GM18870 (cell line): ENCODE results near the gene MRPL51.
A peak's percentile ranks its signal among the peaks of the same experiment; 100 is the strongest.
"Not testable (repeated sequence)": the region's sequence is repeated elsewhere in the genome, so short reads cannot be mapped to it uniquely, and the experiment has no call there.

Source experiments
- ATAC-seq: cut with Tn5 transposase; IDR thresholded peaks from one replicate; pipeline ENCODE4 v1.9.1; 2021; ENCODE audit warnings: moderate library complexity; ENCODE audit not compliant: unreplicated experiment

Gene MRPL51

GRCh38 chr12:6489449-6489848 lies 3.6 kb downstream of the MRPL51 start:
- ATAC-seq, result no peak

- no peak for ATAC-seq
Observed at GRCh38 chr12:6488240-6488639, 4.8 kb downstream of the MRPL51 start.

GRCh38 chr12:6478416-6478815 lies 14.6 kb downstream of the MRPL51 start:
- no peak for ATAC-seq

- ATAC-seq, result not testable (repeated sequence)
Observed at GRCh38 chr12:6477601-6478377, 15.3 kb downstream of the MRPL51 start.

- no peak for ATAC-seq
Observed at GRCh38 chr12:6476489-6476888, 16.6 kb downstream of the MRPL51 start.

- ATAC-seq, result not testable (repeated sequence)
Observed at GRCh38 chr12:6475233-6475975, 17.7 kb downstream of the MRPL51 start.

- no peak for ATAC-seq
Observed at GRCh38 chr12:6472491-6472890, 20.6 kb downstream of the MRPL51 start.

- no peak for ATAC-seq
Observed at GRCh38 chr12:6471989-6472360, 21.1 kb downstream of the MRPL51 start.

GRCh38 chr12:6470375-6471163 lies 22.5 kb downstream of the MRPL51 start, which contains the start of gene VAMP1:
Gene VAMP1, minus strand, starts transcription at chr12:6470677. Its CDS starts 146 bp downstream, at chr12:6470531.
- ATAC-seq, result peak; percentile 84

- no peak for ATAC-seq
Observed at GRCh38 chr12:6469609-6470374, 23.3 kb downstream of the MRPL51 start.

- ATAC-seq, result no peak
Observed at GRCh38 chr12:6469092-6469491, 24.0 kb downstream of the MRPL51 start.

GRCh38 chr12:6468283-6468575 lies 24.8 kb downstream of the MRPL51 start:
- no peak for ATAC-seq

GRCh38 chr12:6467571-6468282 lies 25.3 kb downstream of the MRPL51 start:
- not testable (repeated sequence) for ATAC-seq

- not testable (repeated sequence) for ATAC-seq
Observed at GRCh38 chr12:6466751-6467150, 26.3 kb downstream of the MRPL51 start.

GRCh38 chr12:6466184-6466573 lies 26.9 kb downstream of the MRPL51 start:
- ATAC-seq, result no peak

GRCh38 chr12:6465467-6466183 lies 27.4 kb downstream of the MRPL51 start:
- no peak for ATAC-seq

- ATAC-seq, result no peak
Observed at GRCh38 chr12:6464531-6464930, 28.5 kb downstream of the MRPL51 start.

- no peak for ATAC-seq
Observed at GRCh38 chr12:6463858-6464257, 29.2 kb downstream of the MRPL51 start.

- no peak for ATAC-seq
Observed at GRCh38 chr12:6463216-6463615, 29.8 kb downstream of the MRPL51 start.
